HPDE6-E6E7 (cell line): ENCODE data around the gene EPB42.
"Not testable (repeated sequence)": the region's sequence is repeated elsewhere in the genome, so short reads cannot be mapped to it uniquely, and the experiment has no call there.

ENCODE experiments used
- DNase-seq: peaks from one replicate; pipeline ENCODE4 v3.0.0; 2011; ENCODE audit warnings: missing footprints; ENCODE audit errors: extremely low spot score

The EPB42 gene

DNA sequence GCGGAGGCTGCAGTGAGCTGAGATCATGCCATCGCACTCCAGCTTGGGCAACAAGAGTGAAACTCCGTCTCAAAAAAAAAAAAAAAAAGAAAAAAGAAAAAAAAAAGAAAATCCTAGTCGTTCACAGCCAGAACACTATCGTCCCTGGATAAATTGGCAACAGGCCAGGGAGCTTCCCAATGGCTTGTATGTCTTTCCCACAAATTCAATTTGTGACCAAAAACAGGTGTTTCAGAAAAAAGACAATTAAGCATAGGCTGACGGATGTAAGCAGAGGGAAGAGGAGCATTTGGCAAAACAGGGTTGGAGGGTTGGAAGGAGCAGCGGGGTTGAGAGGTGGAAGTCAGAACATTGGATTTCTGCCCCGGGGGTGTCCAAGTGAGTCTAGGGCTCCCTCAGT, 8.5 kb downstream of the EPB42 start:
- no peak for DNase-seq

DNA sequence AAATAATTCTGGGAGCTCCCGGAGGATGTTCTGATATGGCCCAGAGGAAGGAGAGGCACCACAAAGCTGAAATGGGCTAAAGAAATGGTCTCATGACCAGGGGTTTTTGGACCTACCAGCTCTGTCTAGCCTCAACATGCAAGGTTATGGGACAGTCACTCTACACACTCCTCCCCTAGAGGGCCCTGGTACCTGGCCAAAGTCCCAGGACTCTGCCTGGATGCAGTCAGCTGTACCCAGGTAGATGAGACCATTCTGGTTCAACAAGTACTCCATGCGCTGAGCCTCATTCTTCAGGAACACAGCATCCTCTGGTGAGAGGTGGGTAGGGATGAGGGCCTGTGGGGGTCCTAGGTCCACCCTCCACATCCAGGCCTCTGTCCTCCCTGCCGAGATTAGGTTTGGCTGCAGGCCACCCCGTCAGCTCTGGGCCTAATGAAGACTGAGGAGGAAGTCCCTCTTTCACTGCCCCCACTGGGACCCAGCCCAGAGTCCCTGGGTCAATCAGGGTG, 9.5 kb downstream of the EPB42 start:
- DNase-seq: no peak

DNA sequence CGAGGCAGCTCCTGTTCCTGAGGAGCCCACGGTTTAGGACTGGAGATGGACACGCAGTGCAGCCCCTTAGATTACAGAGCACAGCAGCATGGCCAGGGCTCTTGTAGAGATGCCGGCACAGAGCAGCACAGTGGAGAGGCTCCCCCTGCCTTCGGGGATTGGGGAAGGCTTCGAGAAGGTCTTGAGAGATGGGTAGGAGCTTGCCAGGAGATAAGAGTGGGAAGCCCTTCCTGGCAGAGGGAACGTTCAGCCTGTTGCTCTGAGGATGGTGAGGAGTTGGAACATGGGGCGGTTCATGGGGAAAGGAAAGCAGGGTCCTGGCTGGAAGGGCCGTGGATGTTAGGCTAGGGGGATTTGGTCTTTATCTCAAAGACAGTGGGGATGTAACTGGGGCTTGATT, 10.0 kb downstream of the EPB42 start:
- no peak for DNase-seq

DNA sequence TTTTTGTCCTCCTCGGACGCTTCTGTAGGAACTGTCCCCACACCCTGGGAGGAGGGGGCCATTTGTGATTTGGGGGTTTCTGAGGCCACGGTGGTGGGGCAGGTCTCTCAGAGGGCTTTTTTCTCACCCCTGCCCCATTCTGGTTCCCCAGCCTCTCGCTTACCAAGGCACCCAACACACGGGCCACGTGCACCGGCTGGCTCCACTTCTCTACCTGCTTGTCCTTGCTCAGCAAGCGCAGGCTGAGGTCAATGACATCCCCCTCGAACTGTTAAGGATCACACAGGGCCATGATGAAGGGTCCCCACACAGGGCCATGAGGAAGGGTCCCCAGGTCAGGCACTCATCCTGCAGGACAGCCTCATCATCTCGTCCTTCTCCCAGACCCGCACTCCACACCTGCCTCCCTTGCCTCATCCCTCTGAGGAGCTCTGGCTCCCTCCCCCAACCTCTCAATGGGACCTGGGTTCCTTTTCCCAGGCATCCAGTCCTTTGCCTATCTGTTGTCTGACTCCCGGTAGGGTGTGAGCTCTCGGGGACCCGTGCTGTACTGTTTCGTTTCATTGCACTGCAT, 10.6 kb downstream of the EPB42 start:
- DNase-seq: no peak

DNA sequence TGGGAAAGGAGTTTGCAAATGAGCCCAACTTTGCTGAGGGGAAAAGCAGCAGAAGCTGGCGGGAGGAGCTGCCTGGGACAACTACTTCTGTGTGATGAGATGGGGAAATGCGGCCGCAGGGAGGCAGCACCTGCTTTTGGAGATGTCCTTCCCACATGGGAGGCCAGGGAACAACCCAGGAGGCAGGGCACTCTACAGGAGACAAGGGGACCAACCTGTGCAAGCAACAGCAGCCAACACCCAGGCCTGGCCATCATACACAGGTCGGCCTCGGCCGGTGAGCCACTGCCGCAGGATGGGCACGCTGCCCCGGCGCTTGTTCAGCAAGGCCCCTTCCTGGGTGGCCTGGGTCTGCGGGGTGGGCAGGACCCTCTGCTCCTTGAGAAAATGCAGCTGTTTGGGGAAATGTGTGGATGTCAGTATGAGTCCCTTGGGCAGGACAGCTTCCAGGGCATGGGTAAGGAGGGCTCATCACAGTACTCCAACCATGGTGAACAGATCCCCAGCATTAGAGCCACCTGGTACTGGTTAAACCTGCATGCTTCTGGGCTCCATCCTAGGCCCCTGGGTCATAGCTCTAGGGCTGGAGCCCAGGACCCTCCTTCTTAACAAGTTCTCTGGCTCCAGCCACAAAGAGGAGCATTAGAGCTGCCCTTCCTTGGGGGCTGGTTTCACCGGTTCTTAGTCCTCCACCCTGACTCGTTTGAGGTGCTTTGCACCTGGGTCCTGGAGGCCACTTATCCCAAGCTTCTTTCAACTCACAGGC, 11.6 kb downstream of the EPB42 start:
- peak; percentile 41 for DNase-seq

DNA sequence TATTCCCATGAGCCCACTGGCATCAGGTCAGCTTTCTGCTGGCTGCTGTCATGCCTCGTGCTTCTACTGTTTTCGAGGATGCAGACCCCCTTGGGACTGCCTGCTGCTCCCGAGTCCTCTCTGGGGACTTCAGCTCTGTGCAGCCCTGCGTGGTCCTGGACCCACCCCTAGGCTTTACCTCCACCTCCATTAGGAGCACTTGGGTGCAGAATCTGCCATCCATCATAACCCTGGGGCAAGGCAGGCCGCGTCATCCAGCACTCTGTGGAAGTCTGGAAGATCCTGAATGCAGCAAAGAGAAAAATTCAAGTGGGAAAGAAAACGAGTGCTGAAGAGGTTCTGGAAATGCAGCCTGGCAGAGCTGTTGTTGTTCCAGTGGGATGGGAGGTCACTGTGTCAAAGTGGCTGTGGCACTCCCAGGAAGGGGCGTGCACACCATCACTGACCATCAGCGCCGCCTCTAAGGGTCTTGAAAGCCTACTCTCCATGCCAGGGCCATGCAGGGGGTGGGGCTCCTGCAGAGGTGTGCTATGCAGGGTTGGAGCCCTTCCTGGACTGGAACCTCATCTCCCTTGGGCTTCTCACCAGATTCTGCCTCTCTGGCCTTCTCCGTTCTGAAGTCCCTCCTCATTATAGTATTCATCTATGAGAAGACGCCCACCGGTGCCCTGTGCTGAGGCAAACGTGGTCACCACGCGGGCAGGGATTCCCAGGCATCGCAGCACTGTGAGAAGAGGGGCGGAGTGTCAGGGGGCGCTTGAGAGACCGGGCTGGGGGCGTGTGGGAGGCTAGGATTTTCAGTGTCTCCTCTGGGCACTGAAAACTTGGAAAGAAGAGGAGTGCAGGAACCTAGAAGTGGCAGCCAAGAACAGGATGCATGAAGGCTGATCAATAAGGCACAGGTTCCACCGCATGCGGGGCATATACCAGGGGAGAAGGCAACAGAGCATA, 12.5 kb downstream of the EPB42 start:
- no peak for DNase-seq

DNA sequence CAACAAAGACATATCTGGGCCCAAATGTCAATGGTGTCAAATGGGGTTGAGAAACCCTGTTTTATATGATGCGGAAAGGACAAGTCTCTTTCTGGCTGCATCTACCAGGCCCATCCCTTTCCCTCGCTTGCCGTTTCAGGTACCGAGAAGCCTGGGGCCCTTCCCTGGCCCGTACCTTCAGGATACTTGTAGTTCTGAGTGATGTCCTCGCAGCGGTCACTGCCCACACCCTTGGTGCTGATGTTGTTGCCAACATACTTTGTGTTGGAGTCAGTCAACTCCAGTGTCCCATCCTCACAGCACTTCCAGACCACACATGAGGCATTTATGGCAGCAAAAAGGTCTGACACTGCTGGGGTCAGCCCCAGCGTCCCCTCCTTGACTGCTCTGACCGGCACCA, 13.8 kb downstream of the EPB42 start:
- no peak for DNase-seq

DNA sequence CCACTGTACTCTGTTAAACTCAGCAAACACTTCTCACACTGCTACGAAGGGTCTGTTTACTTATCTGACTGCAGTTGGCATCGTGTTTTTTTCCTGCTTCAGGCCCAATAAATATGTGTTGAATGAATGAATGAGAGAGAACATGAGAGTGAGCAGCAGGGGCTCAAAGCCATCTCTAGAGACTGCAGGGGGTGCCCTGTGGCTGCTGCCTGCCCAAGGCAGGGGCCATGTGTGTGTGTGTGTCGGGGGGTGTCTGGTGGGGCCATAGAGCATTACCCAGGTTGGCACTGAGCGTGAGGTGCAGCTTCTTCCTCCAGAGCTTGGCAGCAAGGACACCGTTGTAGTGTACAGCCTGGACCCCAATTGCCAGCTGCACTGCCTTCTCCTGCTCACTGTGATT, 14.8 kb downstream of the EPB42 start:
- no peak for DNase-seq

DNA sequence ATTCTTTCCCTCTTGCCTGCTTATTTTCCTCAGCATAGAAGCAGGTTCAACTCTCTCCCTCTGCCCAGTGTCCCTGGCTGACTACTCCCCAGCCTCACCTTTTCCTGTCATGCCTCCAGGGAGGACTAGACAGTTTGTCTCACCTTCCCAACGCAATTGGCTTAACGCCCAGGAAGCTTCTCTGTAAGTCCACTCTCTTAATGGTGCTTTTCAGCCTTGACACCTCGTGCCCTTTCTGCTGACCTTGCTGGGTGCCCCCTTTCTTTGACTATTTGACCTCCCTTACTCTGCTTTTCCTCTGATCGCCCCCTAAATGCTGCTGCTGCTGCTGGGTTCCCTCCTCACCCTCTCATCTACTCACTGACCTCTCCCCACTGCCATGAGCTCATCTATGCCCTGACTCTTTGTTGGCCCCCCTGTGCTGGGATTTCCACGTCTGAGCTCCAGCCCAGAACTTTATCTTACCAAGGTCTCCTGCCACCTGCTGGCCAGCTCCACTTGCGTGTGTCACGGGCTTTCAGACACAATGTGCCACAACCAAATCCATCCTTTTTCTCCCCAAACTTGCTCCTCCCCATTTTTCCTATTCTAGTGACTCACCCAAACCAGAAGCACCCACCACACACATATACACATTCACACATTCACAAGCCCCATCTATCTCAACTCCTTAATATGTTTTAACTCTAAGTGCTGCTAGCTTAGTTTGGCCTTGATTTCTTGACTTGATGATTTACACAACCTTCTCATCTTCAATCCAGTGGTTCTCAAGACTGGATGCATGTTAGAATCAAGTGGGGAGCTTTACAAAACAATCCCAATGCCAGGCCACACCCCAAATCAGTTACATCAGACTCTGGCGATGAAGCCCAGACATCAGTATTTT, 16.6 kb downstream of the EPB42 start:
- peak; percentile 56 for DNase-seq

DNA sequence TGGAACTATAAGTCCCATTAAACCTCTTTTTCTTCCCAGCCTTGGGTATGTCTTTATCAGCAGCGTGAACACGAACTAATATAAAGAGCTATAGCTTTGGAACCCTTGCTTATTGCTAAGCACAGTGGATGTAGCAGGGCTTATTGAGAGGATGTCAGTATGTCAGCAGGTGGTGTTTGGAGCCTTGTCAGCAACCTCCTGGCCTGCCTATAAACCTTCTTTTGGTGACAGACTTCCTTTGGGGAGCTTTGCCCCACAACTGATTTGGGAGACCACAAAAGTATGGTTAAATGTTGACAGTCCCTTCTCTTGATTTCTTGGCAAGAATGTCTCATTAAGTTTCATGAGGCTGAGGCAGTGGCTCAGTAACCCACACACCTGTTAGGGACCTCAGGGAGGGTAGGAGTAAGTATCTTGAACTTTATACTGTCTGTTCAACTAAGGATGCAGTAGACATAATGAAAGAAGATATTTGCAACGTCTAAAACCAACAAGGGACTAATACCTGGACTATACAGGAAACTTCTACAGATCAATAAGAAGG, 20.8 kb downstream of the EPB42 start:
- DNase-seq: no peak

DNA sequence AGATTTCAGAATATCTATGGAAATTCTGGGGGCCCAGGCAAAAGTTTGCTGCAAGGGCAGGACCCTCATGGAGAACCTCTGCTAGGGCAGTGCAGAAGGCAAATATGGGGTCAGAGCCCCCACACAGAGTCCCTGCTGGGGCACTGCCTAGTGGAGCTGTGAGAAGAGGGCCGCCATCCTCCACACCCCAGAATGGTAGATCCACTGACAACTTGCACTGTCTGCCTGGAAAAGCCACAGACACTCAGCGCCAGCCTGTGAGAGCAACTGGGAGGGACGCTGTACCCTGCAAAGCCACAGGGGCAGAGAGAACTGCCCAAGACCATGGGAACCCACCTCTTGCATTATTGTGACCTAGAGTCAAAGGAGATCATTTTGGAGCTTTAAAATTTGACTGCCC, 21.8 kb downstream of the EPB42 start:
- DNase-seq: no peak

DNA sequence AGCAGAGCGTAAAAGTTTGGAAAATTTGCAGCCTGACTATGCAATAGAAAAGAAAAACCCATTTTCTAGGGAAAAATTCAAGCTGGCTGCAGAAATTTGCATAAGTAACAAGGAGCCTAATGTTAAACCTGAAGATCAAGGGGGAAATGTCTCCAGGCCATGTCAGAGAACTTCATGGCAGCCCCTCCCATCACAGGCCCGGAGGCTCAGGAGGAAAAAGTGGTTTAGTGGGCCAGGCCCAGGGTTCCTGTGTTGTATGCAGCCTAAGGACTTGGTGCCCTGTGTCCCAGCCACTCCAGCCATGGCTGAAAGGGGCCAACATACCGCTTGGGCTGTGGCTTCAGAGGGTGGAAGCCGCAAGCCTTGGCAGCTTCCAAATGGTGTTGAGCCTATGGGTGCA, 22.3 kb downstream of the EPB42 start:
- DNase-seq: not testable (repeated sequence)

DNA sequence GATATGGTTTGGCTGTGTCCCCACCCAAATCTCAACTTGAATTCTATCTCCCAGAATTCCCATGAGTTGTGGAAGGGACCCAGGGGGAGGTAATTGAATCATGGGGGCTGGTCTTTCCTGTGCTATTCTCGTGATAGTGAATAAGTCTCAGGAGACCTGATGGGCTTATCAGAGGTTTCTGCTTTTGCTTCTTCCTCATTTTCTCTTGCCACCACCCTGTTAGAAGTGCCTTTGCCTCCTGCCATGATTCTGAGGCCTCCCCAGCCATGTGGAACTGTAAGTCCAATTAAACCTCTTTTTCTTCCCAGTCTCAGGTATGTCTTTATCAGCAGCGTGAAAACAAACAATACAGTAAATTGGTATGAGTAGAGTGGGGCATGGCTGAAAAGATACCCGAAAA, 23.0 kb downstream of the EPB42 start:
- not testable (repeated sequence) for DNase-seq

DNA sequence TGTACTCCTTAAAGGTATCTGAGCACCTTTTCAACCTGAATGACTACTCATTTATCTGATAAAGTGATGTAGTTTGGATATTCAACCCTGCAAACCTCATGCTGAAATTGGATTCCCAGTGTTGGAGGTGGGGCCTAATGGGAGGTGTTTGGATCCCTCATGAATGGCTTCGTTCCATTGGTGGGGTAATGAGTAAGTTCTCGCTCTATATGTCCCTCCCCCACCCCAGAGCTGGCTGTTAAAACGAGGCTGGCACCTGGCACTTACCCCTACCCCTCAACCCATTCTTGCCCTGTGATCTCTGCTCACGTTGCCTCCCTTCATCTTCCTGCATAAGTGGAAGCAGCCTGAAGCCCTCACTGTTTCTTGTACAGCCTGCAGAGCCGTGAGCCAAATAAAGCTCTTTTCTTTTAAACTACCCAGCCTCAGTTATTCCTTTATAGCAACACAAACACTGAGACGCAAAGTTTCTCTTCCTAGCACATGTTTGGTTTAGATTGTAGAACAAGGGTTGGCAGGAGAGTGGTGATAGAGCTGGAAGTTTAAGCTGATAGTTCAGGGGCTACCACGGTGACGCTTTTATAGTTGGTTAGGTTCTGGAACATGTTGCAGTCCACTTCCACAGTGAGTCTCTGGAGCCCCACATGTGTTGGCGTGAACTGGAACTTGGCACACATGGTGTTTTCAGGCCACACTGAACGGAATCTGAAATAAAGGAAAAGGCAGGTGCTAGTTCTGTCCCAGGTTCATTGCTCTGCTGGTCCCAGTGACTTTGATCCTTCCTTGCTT, 23.9 kb downstream of the EPB42 start:
- no peak for DNase-seq

DNA sequence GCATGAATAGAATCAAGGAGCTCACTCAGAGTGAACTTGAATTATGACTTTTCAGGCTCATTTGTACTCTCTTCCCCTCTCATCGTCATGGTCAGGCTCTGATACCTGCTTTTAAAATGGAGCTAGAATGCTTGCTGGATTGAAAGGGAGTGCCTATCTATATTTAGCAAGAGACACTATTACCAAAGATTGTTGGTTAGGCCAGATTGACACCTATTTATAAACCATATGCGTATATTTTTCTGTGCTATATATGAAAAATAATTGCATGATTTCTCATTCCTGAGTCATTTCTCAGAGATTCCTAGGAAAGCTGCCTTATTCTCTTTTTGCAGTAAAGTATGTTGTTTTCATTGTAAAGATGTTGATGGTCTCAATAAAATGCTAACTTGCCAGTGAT, 26.0 kb downstream of the EPB42 start:
- DNase-seq: no peak

DNA sequence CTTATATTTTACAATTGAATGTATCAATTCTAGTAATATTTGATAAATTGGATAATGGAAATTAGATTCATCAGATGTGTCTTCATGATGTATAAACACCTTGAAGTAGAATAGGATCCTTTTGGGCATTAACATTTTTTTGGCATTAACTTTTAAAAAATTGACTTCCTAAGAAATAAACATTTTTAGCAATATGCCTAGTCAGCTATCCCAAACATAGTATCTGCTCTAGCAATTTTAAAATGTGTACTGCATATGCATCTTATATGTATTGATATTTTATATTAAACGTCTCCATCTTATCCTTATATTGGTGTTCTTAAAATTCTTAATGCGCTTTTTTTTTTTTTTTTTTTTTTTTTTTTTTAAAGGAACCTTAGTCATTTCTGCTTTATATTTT, 27.1 kb downstream of the EPB42 start:
- DNase-seq: no peak

DNA sequence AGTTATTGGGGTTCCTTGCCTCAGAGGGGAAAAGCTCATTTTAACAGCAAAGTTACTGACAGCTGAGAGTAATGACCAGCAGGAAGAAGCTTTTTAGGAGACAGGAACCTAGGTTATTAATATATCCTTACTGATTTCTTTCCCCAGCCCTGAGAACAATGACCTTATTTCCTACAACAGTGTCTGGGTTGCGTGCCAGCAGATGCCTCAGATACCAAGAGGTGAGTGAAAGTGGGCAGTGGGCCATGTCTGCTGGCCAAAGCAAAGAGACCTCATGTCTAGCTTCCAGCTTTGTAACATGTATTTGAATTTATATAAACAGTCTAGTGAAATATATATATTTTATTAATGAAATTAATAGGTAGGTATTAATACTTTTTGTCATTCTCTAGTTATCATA, 30.6 kb downstream of the EPB42 start:
- DNase-seq: no peak

DNA sequence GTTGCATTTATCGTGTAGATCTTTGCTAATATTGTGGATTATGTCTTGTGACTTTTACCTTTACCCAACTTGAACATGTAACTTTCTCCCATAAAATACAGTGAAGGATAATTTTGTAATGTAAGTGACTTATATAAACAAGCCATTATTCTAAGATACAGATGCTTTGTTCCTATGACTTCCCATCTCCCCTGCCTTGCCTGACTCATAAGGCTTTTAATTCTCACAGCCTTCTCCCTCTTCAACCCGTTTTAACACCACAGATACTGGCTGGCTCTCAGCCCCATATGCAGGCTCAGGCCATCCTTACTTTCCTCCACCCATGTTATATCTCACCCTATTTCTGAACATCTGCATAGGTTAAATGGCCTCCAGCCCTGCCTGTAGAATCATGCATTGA, 31.5 kb downstream of the EPB42 start:
- no peak for DNase-seq

DNA sequence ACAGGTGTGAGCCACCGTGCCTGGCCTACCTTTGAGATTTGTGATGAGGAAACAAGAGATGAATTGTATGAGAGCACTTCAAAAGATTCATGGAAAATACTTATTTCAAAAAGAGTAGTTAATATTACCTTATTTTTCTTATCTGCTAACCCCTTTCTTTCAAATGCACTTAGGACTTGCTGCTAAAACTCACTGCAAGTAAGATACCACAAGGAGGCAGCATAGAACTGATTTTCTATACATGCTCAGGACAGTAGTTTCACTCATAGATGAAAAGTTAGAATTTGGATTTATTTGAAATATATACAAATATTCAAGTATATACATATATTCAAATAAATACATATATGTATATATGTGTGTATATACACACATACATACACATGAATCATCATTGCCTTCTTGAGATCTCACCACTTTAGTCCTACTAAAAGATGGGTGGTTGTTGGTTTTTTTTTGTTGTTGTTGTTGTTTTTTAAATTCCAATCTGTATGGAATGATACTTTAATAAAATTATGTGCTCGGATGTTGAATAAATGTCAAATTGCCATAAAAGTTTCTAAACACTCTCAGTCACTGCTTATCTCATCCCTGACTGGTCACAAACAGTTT, 33.2 kb downstream of the EPB42 start:
- DNase-seq: no peak

DNA sequence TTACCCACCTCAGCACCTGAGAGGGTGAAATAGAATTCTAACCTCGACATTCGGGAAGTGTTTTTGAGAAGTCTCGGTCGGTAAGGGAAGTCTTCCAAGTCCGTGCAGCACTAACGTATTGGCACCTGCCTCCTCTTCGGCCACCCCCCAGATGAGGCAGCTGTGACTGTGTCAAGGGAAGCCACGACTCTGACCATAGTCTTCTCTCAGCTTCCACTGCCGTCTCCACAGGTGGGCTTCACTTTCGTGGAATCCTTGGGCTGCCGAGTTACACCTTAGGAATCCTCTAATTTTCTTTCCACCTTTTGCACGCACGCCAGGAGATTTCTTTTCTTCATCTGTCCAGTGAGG, 34.8 kb downstream of the EPB42 start:
- DNase-seq: peak; percentile 26
